ENCODE measurements around the gene IPMK. TPM values are rescaled to one million over a fixed set of nuclear protein-coding genes. Genes with fewer than 3 reads are reported as not detected.

IPMK gene
- total RNA-seq, 1 experiment from 2014 or later: 10.9 TPM

GRCh38 chr10:58267713-58268453, at the start of gene IPMK (continued):
- TF ChIP-seq E2F5 (CRISPR knock-in tag; IDR thresholded peaks at IDR 0.05) (peak; percentile 90; the same call in 1 of the 2 replicates), PREB (CRISPR knock-in tag; IDR thresholded peaks at IDR 0.05; ENCODE audit: borderline replicate concordance) (no peak), SMAD3 (CRISPR knock-in tag; IDR thresholded peaks at IDR 0.05; ENCODE audit: borderline replicate concordance) (no peak), RORB (CRISPR knock-in tag; IDR thresholded peaks at IDR 0.05) (no peak), ELF4 (CRISPR knock-in tag; IDR thresholded peaks at IDR 0.05; ENCODE audit: low read depth) (no peak; the same call in 1 of the 2 replicates), CTCF (IDR thresholded peaks at IDR 0.05) (no peak), ZBTB43 (CRISPR knock-in tag; IDR thresholded peaks at IDR 0.05) (0 out of 2 replicates have a peak, but pooled peaks have one; percentile 54), JAZF1 (CRISPR knock-in tag; IDR thresholded peaks at IDR 0.05) (no peak), ATF3 (CRISPR knock-in tag; conservative IDR thresholded peaks at IDR 0.05) (no peak), AR (CRISPR knock-in tag; IDR thresholded peaks at IDR 0.05) (no peak), ZMAT4 (CRISPR knock-in tag; IDR thresholded peaks at IDR 0.05) (no peak), AFF4 (CRISPR knock-in tag; IDR thresholded peaks at IDR 0.05; ENCODE audit: borderline replicate concordance) (no peak), HMGA2 (CRISPR knock-in tag; IDR thresholded peaks at IDR 0.05) (no peak), GTF2I (CRISPR knock-in tag; conservative IDR thresholded peaks at IDR 0.05) (no peak), SP1 (CRISPR knock-in tag; conservative IDR thresholded peaks at IDR 0.05) (peak; percentile 60; the same call in 1 of the 2 replicates), FOXK1 (CRISPR knock-in tag; IDR thresholded peaks at IDR 0.05) (peak; percentile 59; the same call in 1 of the 2 replicates), ERG (CRISPR knock-in tag; IDR thresholded peaks at IDR 0.05) (no peak), NR3C1 (CRISPR knock-in tag; conservative IDR thresholded peaks at IDR 0.05; ENCODE audit: low read depth) (no peak), KAT7 (CRISPR knock-in tag; IDR thresholded peaks at IDR 0.05; ENCODE audit: borderline replicate concordance) (no peak), CREM (CRISPR knock-in tag; IDR thresholded peaks at IDR 0.05) (peak; percentile 63; the same call in 1 of the 2 replicates), RELA (CRISPR knock-in tag; IDR thresholded peaks at IDR 0.05; ENCODE audit: borderline replicate concordance) (no peak), ZNF138 (CRISPR knock-in tag; conservative IDR thresholded peaks at IDR 0.05) (no peak)

All from WTC11 (cell line).